GM19023 (cell line): ENCODE results near the gene PRSS16.

Experiments
- ATAC-seq: cut with Tn5 transposase; IDR thresholded peaks from one replicate; pipeline ENCODE4 v1.9.1; 2021; ENCODE audit warnings: mild to moderate bottlenecking, moderate library complexity; ENCODE audit not compliant: unreplicated experiment

PRSS16 gene

DNA sequence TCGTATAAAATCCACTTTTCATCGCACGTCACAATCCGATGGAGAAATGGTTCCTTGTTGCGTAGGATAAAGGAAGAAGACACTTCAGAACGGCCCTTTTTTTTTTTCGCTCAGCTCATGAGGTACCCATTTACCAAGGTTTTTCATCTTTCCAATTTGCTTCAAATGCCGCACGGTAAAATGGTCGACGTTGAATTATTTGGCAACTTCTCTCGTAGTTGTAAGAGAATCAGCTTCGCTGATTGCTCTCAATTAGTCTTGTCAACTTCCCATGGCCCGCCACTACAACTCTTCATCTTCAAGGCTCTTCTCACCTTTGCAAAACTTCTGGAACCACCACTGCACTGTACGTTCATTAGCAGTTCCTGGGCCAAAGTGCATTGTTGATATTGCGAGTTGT, 35.8 kb downstream of the PRSS16 start:
- ATAC-seq: no peak

DNA sequence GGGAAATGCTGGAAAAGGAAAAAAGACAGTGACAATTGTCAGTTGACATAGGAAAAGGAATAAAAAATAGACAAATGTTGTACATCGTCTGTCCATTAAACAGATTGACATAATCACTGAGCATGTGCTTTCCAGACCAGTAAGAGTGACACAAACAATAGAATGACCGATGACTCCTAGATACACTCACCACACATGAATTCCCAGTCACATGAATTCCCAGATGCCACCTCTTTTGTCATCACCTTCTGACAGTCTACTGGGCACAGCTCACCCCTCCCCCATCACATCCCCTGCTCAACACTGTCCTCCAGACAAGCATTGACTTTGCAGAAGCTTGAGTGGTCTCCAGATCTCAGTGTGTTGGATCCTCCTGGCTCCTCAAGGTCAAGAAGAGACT, 38.6 kb downstream of the PRSS16 start:
- ATAC-seq: no peak

DNA sequence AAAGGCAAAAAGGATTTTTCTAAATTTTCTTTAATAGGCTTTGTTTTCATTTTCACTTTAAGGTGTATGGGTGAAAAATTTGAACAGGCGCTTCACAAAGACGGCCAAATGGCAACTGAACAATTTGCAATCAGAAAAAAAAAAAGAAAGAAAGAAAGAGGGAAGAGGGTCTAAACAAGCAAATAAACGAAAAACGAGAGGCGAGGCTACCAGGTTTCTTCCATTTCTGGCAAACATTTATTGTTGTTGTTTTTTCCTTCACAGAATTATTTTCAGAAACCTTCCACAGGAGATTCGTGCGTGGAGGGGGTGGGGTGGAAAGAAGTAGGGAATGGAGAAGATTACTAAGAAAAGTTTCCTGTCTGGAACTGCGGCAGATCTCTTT, 40.2 kb downstream of the PRSS16 start:
- ATAC-seq: no peak

DNA sequence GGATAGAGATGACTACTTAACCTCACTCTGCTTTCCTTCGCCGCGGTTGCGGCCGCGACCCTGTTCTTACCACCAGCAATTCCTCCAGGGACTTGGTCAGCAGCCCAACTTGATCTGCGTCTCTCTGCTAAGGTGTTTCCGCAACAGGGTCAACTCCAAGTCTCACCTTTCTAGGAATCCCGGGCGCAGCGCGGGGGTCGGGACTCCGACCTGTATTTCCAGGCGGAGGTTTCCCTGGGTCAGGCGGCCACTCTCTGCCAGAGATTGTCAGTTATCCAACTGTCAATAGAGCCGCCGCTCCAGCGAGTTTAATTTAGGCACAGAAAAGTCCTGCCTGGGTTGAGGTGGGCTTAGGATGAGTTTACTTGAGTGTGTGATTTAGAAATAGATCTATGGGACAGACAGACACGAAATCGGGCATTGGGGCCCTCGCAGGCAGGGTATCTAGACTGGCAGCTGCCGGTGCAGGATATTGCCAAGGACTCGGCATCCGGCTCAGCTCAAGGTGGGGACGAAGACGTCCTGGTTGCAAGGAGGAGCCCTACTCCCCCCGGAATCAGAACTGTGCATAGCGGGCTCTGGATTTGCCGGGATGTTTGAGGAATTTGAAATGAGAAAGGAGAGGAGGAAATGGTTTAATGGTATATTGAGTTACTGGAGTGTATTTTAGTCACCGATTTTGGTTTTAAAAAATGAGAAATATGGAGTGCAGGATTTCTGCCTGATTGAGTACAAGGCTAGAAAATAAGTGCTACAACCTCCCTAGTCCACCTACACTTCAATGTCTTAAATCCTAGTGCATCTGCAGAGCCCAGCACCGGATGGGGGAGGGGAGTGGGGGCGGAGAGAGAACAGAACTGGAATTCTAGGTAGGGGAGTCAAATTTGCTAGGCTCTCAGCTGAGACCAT, 40.9 kb downstream of the PRSS16 start:
- ATAC-seq: no peak

DNA sequence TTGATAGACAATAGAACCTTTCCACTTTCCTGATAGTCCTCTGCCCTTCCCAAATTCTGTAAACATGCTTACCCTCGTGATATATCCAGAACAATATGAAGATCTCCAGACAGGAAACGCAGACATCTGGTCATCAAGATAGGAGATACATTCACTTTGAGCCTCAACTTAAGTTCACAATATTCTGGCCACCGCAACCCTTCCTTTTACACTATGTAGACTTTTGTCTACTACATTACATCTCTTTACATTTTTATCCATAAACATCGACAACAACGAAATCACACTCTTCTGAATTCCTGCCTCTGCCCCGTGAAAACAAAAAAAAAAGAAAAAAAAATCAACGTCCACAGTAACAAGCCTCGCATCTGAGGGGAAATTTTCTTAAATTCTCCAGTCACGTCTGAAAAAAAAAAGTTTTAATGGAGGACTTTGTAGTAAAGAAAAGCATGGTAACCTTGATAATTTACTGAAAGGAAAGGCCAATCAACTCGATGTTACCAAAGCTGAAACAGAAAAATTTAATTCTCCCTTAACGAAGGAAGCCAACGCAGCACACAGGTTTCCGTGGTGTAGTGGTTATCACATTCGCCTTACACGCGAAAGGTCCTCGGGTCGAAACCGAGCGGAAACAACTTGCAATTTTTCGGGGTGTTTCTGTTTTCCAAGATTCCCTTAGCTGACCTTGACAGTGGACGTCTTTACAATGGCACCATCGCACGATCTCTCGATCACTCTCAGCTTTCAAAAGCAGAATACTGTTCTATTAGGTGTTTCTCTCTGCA, 42.8 kb downstream of the PRSS16 start:
- ATAC-seq: no peak

DNA sequence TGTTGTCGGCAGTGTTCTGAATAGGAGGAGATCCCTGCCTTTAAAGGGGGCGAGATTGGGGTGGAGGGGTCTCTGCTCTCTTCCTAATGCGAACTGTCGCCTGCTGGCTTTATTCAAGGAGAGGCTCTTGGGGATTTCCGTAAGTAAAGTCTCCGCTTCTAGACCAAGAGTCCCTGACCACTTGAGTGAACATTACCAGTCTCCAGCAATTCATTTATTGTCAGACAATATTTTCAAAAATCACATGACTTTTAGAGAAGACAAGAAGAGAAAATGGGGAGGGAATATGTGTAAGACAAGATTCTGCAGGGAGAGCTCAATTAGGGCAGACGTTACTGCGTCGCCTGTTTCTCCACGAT, 43.3 kb downstream of the PRSS16 start:
- no peak for ATAC-seq

DNA sequence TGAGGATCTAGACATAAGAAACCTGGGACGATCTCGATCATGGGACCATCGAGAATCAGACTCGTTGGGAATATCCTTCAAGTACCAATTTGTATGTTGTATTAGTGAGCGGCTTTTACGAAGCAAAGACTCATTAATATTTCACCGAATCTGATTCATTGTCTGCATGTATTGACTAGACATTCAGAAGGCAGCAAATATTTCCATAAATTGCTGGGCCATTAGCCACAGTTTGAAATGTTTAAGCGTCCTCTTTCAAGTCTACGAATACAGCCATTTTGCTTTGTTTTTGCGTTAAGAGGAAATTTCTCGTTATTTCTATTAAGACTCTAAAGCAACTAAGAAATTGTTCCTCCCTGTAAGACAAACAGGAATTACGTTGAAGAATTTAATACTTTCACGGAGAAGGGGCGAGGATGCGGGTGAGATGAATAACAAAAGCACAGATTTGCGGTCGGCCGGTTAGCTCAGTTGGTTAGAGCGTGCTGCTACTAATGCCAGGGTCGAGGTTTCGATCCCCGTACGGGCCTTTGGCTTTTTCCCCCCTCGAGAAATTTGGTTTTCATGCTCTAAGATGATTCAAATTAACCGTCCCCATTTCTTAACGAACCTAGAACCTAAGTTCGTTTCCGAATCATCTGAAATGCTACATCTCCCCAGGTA, 46.1 kb downstream of the PRSS16 start:
- ATAC-seq: no peak

DNA sequence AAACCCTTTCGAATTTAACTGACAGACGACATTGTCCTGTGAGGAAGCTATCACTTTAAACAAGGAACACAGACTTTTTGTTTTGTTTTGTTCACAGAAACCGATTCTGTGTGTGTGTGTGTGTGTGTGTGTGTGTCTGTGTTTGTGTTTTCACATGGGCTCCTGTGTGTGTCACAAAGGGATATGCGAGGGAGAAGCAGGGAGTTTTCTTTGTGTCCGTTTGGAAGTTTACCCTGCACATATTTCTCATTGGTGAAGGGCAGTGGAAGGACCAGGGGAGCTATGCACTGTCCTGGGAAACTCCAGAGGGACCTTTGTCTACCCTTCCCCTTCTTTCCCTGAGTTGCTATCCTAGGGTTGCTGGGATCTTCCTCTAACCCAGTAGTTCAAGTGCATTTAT, 46.9 kb downstream of the PRSS16 start:
- no peak for ATAC-seq

DNA sequence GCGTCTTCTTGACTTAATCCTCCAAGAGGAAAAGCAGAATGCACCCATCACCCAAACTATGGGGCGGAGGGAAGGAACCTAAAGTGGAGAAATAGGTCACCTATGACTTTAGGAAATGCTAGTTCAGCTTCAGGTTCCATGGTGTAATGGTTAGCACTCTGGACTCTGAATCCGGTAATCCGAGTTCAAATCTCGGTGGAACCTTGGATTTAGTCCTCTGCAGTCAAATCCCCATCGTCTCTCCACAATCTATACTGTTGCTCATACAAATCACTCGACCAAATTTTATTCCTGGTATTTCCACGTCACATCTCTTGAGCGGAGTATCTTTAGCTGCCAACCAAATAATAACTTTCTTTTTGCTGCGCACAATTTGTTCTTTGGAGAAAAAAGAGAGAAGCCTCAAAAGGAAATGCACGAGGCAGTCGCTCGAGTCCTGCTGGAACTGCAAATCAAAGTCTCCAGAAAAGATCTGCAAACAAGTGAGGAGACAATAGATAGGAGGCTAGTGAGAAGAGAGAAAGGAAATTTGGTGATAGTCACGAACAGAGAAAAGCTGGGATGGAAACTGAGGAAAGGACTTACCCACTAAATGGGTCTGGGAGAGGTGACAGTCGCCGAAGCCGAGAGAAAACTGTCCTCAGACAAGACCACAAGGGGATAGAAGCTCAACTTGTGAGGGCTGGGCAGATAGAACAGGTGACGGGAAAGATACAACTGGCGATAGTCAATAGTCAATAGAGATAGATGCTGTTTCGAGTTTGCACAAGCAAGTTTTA, 48.0 kb downstream of the PRSS16 start:
- ATAC-seq: no peak

DNA sequence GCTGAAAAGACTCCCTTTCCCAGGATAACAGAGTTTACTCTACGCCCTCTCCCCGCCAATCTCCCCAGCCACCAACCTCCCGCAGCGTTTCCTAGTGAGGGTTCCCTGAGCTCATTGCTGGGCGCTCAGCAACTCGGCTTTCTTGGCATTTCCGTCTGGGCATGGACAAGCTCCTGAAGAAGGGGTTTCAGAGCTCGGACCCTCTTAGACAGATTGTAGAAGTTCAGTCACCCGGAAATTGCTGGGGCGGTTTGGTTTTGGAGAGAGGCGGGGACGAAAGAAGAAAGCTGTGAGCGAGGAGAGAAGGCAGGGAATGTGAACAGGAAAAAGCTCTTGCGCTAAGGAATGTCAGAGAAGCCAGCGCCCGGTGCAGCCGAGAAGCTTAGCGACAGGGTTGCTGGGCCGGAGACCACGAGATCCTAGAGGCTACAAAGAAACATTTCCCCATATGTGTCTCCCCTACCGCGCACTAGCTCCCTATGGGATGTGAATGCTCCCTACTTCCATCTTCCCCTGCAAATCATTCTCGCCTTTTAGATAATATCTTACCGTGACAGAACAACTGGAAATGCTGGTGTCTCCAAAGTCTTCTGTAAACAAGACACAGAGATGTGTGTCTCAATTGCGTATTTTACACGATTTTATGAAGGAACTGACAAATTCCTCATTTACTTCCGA, 48.7 kb downstream of the PRSS16 start:
- no peak for ATAC-seq

DNA sequence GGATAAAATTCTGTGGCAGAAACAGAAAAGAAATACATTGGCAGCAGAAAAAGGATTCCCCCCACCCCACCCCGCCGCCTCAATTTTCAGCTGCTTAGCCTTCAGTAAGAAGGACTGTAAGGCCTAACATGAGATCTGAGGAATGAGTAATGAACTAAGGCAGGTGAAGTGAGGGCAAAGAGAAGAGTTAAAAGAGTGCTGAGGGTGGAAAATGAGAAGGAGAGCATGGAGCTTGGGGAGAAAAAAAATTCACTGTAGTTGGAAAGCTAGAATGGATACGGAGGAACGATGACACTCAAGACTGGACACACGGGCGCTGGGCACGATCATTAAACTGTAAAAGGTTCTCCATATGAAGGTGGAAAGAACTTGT, 50.0 kb downstream of the PRSS16 start:
- ATAC-seq: no peak

DNA sequence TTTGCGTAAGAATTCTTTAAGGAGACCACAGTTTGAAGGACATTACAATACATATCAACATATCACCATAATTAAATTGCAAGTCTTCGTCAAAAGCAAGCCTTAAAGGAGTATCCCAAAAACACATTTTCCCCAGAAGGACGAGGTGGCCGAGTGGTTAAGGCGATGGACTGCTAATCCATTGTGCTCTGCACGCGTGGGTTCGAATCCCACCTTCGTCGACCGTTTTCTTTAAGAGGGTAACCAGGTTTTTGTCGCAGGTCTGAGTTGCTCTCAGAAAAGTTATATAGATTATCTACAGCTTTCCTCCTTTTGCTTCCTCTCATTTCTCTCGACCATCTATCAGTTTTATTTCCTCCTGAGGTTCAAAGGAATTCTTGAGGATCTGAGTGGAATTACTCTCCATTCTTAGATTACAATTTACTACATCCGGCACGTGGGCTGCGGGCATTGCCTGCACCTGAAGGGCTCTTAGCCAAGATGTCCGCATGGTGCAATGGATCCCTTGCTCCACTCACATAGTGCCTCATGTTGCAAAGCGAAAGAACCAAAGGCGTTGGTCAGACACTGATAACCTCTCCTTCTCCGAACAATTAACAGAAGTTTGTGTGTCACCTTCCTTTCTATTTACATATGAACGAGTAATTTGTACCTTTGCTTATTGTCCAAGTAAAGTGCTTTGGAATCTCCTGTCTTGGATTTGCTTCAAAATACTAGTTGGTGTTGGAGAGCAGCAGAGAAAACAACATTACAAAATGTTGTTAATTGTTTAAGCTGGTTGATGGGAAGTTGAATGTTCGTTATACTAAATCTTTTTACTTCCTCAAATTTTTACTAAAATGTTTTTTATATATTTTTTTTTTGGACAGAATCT, 50.6 kb downstream of the PRSS16 start:
- no peak for ATAC-seq

DNA sequence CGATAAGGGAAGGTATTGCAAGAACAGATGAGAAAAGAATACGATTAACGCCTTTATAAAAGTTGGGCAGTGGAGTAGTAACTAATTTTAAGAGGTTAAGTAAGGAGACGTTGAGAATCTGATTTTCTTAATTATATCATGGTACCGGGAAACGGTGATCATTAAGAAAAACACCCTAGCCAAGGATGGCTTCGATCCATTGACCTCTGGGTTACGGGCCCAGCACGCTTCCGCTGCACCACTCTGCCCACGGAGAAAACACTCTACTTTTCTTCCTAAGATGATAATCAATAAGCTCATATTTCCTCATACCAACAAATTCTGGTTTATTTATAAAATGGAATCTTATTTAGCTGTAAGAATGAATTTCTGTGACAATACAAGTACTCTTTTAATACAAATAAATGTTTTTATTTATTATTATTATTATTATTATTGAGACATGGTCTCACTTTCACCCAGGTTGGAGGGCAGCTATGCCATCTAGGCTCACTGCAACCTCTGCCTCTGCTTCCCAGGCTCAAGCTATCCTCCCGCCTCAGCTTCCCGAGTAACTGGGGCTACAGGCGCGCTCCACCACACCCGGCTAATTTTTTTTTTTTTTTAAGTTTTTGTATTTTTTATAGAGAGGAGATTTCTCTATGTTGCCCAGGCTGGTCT, 56.2 kb downstream of the PRSS16 start:
- no peak for ATAC-seq
